K562 (cell line): ENCODE data around the gene PTGES3L. TPM values are rescaled to one million over a fixed set of nuclear protein-coding genes. Genes with fewer than 3 reads are reported as not detected.

ENCODE experiments used
- CREM ChIP-seq: IDR thresholded peaks from 2 replicates; pipeline ENCODE4 v1.6.1; 2014; ENCODE audit warnings: antibody characterized with exemption, low read depth
- FOXJ2 ChIP-seq: fragments of 200-800 bp; sonication (Bioruptor generic); IDR thresholded peaks from 2 replicates; pipeline ENCODE4 v1.6.1; 2016; ENCODE audit warnings: missing genetic modification characterization, missing compliant biosample characterization
- GABPA ChIP-seq: fragments of 200-800 bp; sonication (Bioruptor generic); conservative IDR thresholded peaks from 2 replicates; pipeline ENCODE4 v1.6.1; 2016; ENCODE audit warnings: low read depth, missing genetic modification characterization, missing compliant biosample characterization
- MYC ChIP-seq, 2 experiments: fragments of 250-450 bp in 1 of 2; sonication (Bioruptor Pico) in 1 of 2; IDR thresholded peaks; 2 replicates each; pipeline versions ENCODE4 v1.5.1 to v1.6.1; 2012 to 2021; ENCODE audit warnings: low read depth in 2 of 2, borderline replicate concordance in 1 of 2, improper control_type of control experiment in 1 of 2, low read length in 1 of 2, mild to moderate bottlenecking in 1 of 2, moderate library complexity in 1 of 2
- POU5F1 ChIP-seq: fragments of 150-350 bp; IDR thresholded peaks from 2 replicates; pipeline ENCODE4 v1.6.1; 2014; ENCODE audit warnings: borderline replicate concordance, low read length, low read depth, mild to moderate bottlenecking; ENCODE audit not compliant: partially characterized antibody
- RBM14 ChIP-seq: fragments of 200-400 bp; formaldehyde crosslinking; IDR thresholded peaks from 2 replicates; pipeline ENCODE4 v1.6.1; 2018; ENCODE audit warnings: low read depth, mild to moderate bottlenecking, low read length, moderate library complexity, borderline replicate concordance; ENCODE audit not compliant: insufficient read depth
- polyA plus RNA-seq, 8 experiments: library from polyadenylated mRNA; depleted of rRNA in 4 of 8; stranded (reverse) in 5 of 8; unstranded in 3 of 8; fragments of >200 nt; fragmentation: Nextera tagmentation in 2 of 8; fragmentation: Illumina TruSeq in 1 of 8; extraction: Ambion mirVana in 2 of 8; extraction: Trizol in 1 of 8; gene quantifications; 2 replicates each; pipeline versions ENCODE4 v1.2.1 to v1.2.3, GENCODE V29; 2011 to 2014; ENCODE audit warnings: inconsistent platforms in 1 of 8, missing spikeins in 1 of 8
- total RNA-seq, 7 experiments: library from RNA; depleted of rRNA in 6 of 7; stranded (reverse); fragments of >200 nt in 6 of 7; fragmentation: Illumina TruSeq in 2 of 7; extraction: Trizol in 2 of 7; gene quantifications; 2 replicates each; pipeline versions ENCODE4 v1.2.1 to v1.2.3, GENCODE V29; 2011 to 2021; ENCODE audit warnings: low replicate concordance in 1 of 7
- TF ChIP-seq, protein P1 (sequence below): fragments of 450-650 bp; IDR thresholded peaks from 2 replicates; pipeline ENCODE4 v1.6.1; 2016; ENCODE audit warnings: mild to moderate bottlenecking, moderate library complexity
- TF ChIP-seq, protein P2 (sequence below): fragments of 450-650 bp; IDR thresholded peaks from 2 replicates; pipeline ENCODE4 v1.6.1; 2016; ENCODE audit warnings: antibody characterized with exemption

PTGES3L gene
- total and polyA plus RNA-seq, 9 of the 15 experiments (the other 6 are each of a cell fraction or from before 2014, with no cell fraction given): 6.0 to 16.0 (median 9.6) TPM

DNA sequence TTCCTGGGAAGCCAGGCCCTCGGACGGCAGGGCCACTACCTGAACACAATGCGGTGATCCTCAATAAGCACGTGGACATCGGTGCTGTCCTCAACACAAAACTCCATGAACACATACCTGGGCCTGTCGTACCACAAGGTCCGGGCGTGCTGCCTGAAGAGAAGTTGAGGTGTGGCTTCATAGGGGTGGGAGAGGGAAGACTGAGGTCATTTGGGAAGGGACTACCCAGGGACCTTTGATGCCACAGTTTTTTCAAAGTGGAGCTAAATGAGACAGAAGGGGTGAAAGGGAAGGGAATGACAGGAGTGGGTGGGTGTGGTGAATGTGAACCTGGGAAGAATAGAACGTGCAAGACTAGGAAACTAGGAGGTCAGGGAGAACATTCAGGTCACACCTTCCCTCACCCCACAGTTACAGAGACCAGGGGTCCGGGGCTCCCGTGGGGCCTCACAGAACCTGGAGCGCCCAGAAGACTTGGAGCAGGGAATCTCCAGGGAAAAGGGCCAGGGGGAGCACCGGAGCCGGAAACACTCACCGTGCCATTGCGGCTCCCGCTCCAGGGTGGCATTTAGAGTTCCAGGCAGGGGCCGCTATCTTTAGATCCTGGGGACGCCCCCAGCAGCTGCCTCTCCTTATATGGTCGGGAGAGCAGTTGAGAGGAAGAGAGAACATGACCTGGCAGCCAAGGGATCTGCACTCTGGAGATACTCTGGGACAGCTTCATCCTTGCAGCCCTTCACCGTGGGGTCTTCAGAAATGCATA, at the start of gene PTGES3L (continued):
- TF ChIP-seq, protein P1, sequence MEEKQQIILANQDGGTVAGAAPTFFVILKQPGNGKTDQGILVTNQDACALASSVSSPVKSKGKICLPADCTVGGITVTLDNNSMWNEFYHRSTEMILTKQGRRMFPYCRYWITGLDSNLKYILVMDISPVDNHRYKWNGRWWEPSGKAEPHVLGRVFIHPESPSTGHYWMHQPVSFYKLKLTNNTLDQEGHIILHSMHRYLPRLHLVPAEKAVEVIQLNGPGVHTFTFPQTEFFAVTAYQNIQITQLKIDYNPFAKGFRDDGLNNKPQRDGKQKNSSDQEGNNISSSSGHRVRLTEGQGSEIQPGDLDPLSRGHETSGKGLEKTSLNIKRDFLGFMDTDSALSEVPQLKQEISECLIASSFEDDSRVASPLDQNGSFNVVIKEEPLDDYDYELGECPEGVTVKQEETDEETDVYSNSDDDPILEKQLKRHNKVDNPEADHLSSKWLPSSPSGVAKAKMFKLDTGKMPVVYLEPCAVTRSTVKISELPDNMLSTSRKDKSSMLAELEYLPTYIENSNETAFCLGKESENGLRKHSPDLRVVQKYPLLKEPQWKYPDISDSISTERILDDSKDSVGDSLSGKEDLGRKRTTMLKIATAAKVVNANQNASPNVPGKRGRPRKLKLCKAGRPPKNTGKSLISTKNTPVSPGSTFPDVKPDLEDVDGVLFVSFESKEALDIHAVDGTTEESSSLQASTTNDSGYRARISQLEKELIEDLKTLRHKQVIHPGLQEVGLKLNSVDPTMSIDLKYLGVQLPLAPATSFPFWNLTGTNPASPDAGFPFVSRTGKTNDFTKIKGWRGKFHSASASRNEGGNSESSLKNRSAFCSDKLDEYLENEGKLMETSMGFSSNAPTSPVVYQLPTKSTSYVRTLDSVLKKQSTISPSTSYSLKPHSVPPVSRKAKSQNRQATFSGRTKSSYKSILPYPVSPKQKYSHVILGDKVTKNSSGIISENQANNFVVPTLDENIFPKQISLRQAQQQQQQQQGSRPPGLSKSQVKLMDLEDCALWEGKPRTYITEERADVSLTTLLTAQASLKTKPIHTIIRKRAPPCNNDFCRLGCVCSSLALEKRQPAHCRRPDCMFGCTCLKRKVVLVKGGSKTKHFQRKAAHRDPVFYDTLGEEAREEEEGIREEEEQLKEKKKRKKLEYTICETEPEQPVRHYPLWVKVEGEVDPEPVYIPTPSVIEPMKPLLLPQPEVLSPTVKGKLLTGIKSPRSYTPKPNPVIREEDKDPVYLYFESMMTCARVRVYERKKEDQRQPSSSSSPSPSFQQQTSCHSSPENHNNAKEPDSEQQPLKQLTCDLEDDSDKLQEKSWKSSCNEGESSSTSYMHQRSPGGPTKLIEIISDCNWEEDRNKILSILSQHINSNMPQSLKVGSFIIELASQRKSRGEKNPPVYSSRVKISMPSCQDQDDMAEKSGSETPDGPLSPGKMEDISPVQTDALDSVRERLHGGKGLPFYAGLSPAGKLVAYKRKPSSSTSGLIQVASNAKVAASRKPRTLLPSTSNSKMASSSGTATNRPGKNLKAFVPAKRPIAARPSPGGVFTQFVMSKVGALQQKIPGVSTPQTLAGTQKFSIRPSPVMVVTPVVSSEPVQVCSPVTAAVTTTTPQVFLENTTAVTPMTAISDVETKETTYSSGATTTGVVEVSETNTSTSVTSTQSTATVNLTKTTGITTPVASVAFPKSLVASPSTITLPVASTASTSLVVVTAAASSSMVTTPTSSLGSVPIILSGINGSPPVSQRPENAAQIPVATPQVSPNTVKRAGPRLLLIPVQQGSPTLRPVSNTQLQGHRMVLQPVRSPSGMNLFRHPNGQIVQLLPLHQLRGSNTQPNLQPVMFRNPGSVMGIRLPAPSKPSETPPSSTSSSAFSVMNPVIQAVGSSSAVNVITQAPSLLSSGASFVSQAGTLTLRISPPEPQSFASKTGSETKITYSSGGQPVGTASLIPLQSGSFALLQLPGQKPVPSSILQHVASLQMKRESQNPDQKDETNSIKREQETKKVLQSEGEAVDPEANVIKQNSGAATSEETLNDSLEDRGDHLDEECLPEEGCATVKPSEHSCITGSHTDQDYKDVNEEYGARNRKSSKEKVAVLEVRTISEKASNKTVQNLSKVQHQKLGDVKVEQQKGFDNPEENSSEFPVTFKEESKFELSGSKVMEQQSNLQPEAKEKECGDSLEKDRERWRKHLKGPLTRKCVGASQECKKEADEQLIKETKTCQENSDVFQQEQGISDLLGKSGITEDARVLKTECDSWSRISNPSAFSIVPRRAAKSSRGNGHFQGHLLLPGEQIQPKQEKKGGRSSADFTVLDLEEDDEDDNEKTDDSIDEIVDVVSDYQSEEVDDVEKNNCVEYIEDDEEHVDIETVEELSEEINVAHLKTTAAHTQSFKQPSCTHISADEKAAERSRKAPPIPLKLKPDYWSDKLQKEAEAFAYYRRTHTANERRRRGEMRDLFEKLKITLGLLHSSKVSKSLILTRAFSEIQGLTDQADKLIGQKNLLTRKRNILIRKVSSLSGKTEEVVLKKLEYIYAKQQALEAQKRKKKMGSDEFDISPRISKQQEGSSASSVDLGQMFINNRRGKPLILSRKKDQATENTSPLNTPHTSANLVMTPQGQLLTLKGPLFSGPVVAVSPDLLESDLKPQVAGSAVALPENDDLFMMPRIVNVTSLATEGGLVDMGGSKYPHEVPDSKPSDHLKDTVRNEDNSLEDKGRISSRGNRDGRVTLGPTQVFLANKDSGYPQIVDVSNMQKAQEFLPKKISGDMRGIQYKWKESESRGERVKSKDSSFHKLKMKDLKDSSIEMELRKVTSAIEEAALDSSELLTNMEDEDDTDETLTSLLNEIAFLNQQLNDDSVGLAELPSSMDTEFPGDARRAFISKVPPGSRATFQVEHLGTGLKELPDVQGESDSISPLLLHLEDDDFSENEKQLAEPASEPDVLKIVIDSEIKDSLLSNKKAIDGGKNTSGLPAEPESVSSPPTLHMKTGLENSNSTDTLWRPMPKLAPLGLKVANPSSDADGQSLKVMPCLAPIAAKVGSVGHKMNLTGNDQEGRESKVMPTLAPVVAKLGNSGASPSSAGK: peak; percentile 93
- TF ChIP-seq RBM14 (no peak), FOXJ2 (no peak), CREM (0 out of 2 replicates have a peak, but pooled peaks have one; percentile 7), GABPA (peak; percentile 80), MYC (IDR thresholded peaks at IDR 0.05; ENCODE audit: low read depth, low read length) (0 out of 2 replicates have a peak, but pooled peaks have one; percentile 50), MYC (CRISPR knock-in tag; IDR thresholded peaks at IDR 0.05; ENCODE audit: borderline replicate concordance, low read depth) (no peak), POU5F1 (no peak)
- TF ChIP-seq, protein P2, sequence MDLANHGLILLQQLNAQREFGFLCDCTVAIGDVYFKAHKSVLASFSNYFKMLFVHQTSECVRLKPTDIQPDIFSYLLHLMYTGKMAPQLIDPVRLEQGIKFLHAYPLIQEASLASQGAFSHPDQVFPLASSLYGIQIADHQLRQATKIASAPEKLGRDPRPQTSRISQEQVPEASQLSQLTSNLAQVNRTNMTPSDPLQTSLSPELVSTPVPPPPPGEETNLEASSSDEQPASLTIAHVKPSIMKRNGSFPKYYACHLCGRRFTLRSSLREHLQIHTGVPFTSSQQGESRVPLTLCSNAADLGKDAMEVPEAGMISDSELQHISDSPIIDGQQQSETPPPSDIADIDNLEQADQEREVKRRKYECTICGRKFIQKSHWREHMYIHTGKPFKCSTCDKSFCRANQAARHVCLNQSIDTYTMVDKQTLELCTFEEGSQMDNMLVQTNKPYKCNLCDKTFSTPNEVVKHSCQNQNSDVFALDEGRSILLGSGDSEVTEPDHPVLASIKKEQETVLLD: 0 out of 2 replicates have a peak, but pooled peaks have one; percentile 45
